Peyer's patch (tissue), 4 donors: ENCODE measurements around the gene CNGA1.

ENCODE experiments used
- POLR2A ChIP-seq, 2 donors: fragments of 450-650 bp; IDR thresholded peaks; one replicate each; pipeline ENCODE4 v1.5.1; 2017; ENCODE audit warnings: antibody characterized with exemption in 2 of 2, mild to moderate bottlenecking in 2 of 2, moderate library complexity in 2 of 2
- TF ChIP-seq, protein P1 (sequence below), 6 experiments: fragments of 450-650 bp in 4 of 6; fragments of 200-600 bp in 2 of 6; sonication (generic) in 1 of 6; IDR thresholded peaks; one replicate each; pipeline ENCODE4 v1.5.1; 2017 to 2019; ENCODE audit warnings: antibody characterized with exemption in 6 of 6, mild to moderate bottlenecking in 3 of 6, moderate library complexity in 1 of 6

GRCh38 chr4:48064349-48064748, 47.9 kb upstream of the CNGA1 start:
- TF ChIP-seq, protein P1, sequence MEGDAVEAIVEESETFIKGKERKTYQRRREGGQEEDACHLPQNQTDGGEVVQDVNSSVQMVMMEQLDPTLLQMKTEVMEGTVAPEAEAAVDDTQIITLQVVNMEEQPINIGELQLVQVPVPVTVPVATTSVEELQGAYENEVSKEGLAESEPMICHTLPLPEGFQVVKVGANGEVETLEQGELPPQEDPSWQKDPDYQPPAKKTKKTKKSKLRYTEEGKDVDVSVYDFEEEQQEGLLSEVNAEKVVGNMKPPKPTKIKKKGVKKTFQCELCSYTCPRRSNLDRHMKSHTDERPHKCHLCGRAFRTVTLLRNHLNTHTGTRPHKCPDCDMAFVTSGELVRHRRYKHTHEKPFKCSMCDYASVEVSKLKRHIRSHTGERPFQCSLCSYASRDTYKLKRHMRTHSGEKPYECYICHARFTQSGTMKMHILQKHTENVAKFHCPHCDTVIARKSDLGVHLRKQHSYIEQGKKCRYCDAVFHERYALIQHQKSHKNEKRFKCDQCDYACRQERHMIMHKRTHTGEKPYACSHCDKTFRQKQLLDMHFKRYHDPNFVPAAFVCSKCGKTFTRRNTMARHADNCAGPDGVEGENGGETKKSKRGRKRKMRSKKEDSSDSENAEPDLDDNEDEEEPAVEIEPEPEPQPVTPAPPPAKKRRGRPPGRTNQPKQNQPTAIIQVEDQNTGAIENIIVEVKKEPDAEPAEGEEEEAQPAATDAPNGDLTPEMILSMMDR (IDR thresholded peaks at IDR 0.05) = no peak
- TF ChIP-seq POLR2A (IDR thresholded peaks at IDR 0.05) = no peak
